ENCODE measurements around the gene RAB3D. TPM values are rescaled to one million over a fixed set of nuclear protein-coding genes. Genes with fewer than 3 reads are reported as not detected.
"Not testable (repeated sequence)": the region's sequence is repeated elsewhere in the genome, so short reads cannot be mapped to it uniquely, and the experiment has no call there.

Gene RAB3D
- total RNA-seq, 1 experiment from 2014 or later = 0.86 TPM

- no peak for DNase-seq (ENCODE audit: low read depth)
Measured at GRCh38 chr19:11365557-11366117, 26.2 kb upstream of the RAB3D start.

- DNase-seq (ENCODE audit: low read depth) = no peak
Measured at GRCh38 chr19:11364935-11365334, 25.5 kb upstream of the RAB3D start.

GRCh38 chr19:11364296-11364904 lies 24.9 kb upstream of the RAB3D start:
- no peak for DNase-seq (ENCODE audit: low read depth)

GRCh38 chr19:11363881-11364280 lies 24.4 kb upstream of the RAB3D start:
- no peak for DNase-seq (ENCODE audit: low read depth)

GRCh38 chr19:11361771-11362731 lies 22.6 kb upstream of the RAB3D start:
- no peak for DNase-seq (ENCODE audit: low read depth)

- no peak for DNase-seq (ENCODE audit: low read depth)
Measured at GRCh38 chr19:11361037-11361770, 21.7 kb upstream of the RAB3D start.

- no peak for DNase-seq (ENCODE audit: low read depth)
Measured at GRCh38 chr19:11359421-11359820, 20.0 kb upstream of the RAB3D start.

GRCh38 chr19:11356676-11357550 lies 17.5 kb upstream of the RAB3D start:
- DNase-seq (ENCODE audit: low read depth) = no peak

GRCh38 chr19:11356074-11356397 lies 16.6 kb upstream of the RAB3D start:
- no peak for DNase-seq (ENCODE audit: low read depth)

GRCh38 chr19:11355160-11356073 lies 16.0 kb upstream of the RAB3D start, which contains the start of gene PLPPR2:
Gene PLPPR2 (plus strand): TSS chr19:11355432. CDS start chr19:11357674, 2,242 bp downstream.
- DNase-seq (ENCODE audit: low read depth) = peak; percentile 91

GRCh38 chr19:11354102-11354501 lies 14.6 kb upstream of the RAB3D start:
- DNase-seq (ENCODE audit: low read depth) = not testable (repeated sequence)

- no peak for DNase-seq (ENCODE audit: low read depth)
Measured at GRCh38 chr19:11349171-11349570, 9.7 kb upstream of the RAB3D start.

- DNase-seq (ENCODE audit: low read depth) = no peak
Measured at GRCh38 chr19:11347546-11348039, 8.1 kb upstream of the RAB3D start.

GRCh38 chr19:11346104-11346940 lies 6.9 kb upstream of the RAB3D start, which contains the start of the genes CCDC159 and TMEM205:
Gene CCDC159 (plus strand): TSS chr19:11346519. CDS start chr19:11346607, 88 bp downstream.
Gene TMEM205 (minus strand): TSS chr19:11346268. CDS start chr19:11345619, 649 bp downstream.
- DNase-seq (ENCODE audit: low read depth) = peak; percentile 98

GRCh38 chr19:11345122-11345803 lies 5.8 kb upstream of the RAB3D start:
- DNase-seq (ENCODE audit: low read depth) = peak; percentile 43

- DNase-seq (ENCODE audit: low read depth) = no peak
Measured at GRCh38 chr19:11342429-11342828, 3.0 kb upstream of the RAB3D start.

GRCh38 chr19:11340099-11340467 lies 626 bp upstream of the RAB3D start:
- DNase-seq (ENCODE audit: low read depth) = not testable (repeated sequence)
